Activated gamma-delta T cell (primary cell): ENCODE data around the gene MYH11.
A peak's percentile ranks its signal among the peaks of the same experiment; 100 is the strongest.
"Not testable (repeated sequence)": the region's sequence is repeated elsewhere in the genome, so short reads cannot be mapped to it uniquely, and the experiment has no call there.

ENCODE experiments used
- DNase-seq: peaks from one replicate; lab custom pipeline; 2025; lab: John Stamatoyannopoulos, UW

MYH11 gene

GRCh38 chr16:15714393-15715172 lies 142.2 kb downstream of the MYH11 start:
- DNase-seq: no peak

GRCh38 chr16:15708997-15709396 lies 147.8 kb downstream of the MYH11 start:
- DNase-seq: no peak

GRCh38 chr16:15708096-15708495 lies 148.7 kb downstream of the MYH11 start:
- no peak for DNase-seq

GRCh38 chr16:15707332-15707731 lies 149.5 kb downstream of the MYH11 start:
- no peak for DNase-seq

GRCh38 chr16:15705064-15705565 lies 151.7 kb downstream of the MYH11 start:
- no peak for DNase-seq

- no peak for DNase-seq
Observed at GRCh38 chr16:15704545-15704987, 152.3 kb downstream of the MYH11 start.

- no peak for DNase-seq
Observed at GRCh38 chr16:15703029-15703736, 153.6 kb downstream of the MYH11 start.

- no peak for DNase-seq
Observed at GRCh38 chr16:15701975-15702970, 154.6 kb downstream of the MYH11 start.

- no peak for DNase-seq
Observed at GRCh38 chr16:15701367-15701766, 155.5 kb downstream of the MYH11 start.

GRCh38 chr16:15699819-15700218 lies 157.0 kb downstream of the MYH11 start:
- no peak for DNase-seq

GRCh38 chr16:15694499-15694898 lies 162.3 kb downstream of the MYH11 start:
- DNase-seq: no peak

GRCh38 chr16:15692508-15692907 lies 164.3 kb downstream of the MYH11 start:
- not testable (repeated sequence) for DNase-seq

GRCh38 chr16:15691046-15691445 lies 165.8 kb downstream of the MYH11 start:
- DNase-seq: no peak

GRCh38 chr16:15690296-15690695 lies 166.5 kb downstream of the MYH11 start:
- no peak for DNase-seq

GRCh38 chr16:15689290-15689689 lies 167.5 kb downstream of the MYH11 start:
- no peak for DNase-seq

GRCh38 chr16:15686287-15686686 lies 170.5 kb downstream of the MYH11 start:
- no peak for DNase-seq

- no peak for DNase-seq
Observed at GRCh38 chr16:15682105-15682570, 174.7 kb downstream of the MYH11 start.

- no peak for DNase-seq
Observed at GRCh38 chr16:15677447-15677846, 179.4 kb downstream of the MYH11 start.

- no peak for DNase-seq
Observed at GRCh38 chr16:15676506-15676905, 180.3 kb downstream of the MYH11 start.

GRCh38 chr16:15674571-15674970 lies 182.3 kb downstream of the MYH11 start:
- no peak for DNase-seq

GRCh38 chr16:15672514-15673167 lies 184.2 kb downstream of the MYH11 start:
- peak; percentile 18 for DNase-seq
